Fibroblast of the aortic adventitia (primary cell): ENCODE results near the gene LRCH2. TPM values are rescaled to one million over a fixed set of nuclear protein-coding genes. Genes with fewer than 3 reads are reported as not detected.

Source experiments
- DNase-seq: peaks from one replicate; pipeline ENCODE4 v3.0.0-alpha.2; 2010; ENCODE audit warnings: low read depth
- H3K4me3 ChIP-seq: 2 replicates; pipeline ENCODE4 v1.5.1; 2011; ENCODE audit warnings: low read depth, mild to moderate bottlenecking, control low read depth, low read length, moderate library complexity
- small RNA-seq: library from RNA; depleted of rRNA; stranded (forward); fragments of <200 nt; gene quantifications from one replicate; pipeline ENCODE3, GENCODE V24; 2012
- total RNA-seq: library from RNA; depleted of rRNA; stranded (reverse); fragments of >200 nt; gene quantifications from 2 replicates; pipeline ENCODE4 v1.2.3, GENCODE V29; 2012; ENCODE audit warnings: low replicate concordance
- TF ChIP-seq, protein P1 (sequence below): IDR thresholded peaks from 2 replicates; pipeline ENCODE4 v1.5.1; 2011; ENCODE audit warnings: mild to moderate bottlenecking, low read length, control low read depth, inconsistent platforms; ENCODE audit not compliant: insufficient read depth

Gene LRCH2
- total RNA-seq, 1 donor: 11.1 TPM

DNA sequence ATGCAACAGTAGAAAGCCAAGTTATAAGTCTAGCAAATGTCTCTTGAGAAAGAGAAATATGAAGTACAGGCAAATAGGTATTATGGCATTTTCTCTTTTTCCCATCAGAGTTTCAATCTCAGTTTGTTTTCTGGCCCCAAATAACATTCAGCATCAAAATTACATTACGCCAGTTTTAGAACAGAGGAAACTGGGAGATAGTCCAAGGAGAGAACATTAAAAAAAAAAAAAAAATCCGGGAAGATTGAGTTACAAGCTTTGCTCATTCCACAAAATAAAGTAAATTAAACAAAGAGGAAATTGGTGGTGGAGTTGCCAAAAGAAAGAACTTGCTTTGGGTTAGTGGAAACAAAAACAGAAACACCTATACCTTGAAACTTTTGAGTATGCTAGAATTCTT is 166.1 kb downstream of the LRCH2 start:
- TF ChIP-seq, protein P1, sequence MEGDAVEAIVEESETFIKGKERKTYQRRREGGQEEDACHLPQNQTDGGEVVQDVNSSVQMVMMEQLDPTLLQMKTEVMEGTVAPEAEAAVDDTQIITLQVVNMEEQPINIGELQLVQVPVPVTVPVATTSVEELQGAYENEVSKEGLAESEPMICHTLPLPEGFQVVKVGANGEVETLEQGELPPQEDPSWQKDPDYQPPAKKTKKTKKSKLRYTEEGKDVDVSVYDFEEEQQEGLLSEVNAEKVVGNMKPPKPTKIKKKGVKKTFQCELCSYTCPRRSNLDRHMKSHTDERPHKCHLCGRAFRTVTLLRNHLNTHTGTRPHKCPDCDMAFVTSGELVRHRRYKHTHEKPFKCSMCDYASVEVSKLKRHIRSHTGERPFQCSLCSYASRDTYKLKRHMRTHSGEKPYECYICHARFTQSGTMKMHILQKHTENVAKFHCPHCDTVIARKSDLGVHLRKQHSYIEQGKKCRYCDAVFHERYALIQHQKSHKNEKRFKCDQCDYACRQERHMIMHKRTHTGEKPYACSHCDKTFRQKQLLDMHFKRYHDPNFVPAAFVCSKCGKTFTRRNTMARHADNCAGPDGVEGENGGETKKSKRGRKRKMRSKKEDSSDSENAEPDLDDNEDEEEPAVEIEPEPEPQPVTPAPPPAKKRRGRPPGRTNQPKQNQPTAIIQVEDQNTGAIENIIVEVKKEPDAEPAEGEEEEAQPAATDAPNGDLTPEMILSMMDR: no peak
- H3K4me3 ChIP-seq: no peak overlapping the region
- DNase-seq: peak; percentile 45

DNA sequence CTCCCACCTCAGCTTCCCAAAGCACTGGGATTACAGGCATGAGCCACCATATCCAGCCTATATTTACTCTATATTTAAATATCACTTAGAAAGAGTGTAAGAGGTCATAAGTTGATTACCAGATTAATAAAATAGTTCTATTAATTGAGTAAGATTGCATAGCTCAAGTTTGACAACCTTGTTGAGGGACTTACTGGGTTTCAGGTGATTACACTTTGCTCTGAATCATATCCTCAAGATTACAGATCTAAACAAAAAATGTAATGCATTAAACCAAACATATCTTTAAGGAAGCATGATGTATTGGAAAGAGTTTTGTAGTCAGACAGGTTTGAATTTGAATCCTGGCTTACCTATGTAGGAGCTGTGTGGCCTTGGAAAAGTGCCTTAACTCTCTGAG is 168.6 kb downstream of the LRCH2 start:
- H3K4me3 ChIP-seq: no peak overlapping the region
- DNase-seq: no peak
- TF ChIP-seq, protein P1: no peak

Small RNA genes lying within 50 kb of the gene (small RNA-seq; reads per million reads assigned to genes)
- gene RF00019: not detected
- 25.1 reads per million, percentile 96 among the genes with 10 or more reads in this experiment for gene SNORA35B

Other genes with a start within 250 kb of the LRCH2 start
- 21.8 and 213 TPM in 2 replicates for gene IL13RA2, start 216.5 kb downstream of the LRCH2 start, total RNA-seq
- not detected in 2 replicates for gene RBMXL3, start 44.7 kb downstream of the LRCH2 start, total RNA-seq
- not detected in 2 replicates for gene LUZP4, start 55.6 kb upstream of the LRCH2 start, total RNA-seq